IPS-NIHi7 (cell line): ENCODE measurements around the gene NCAPG2.
A peak's percentile ranks its signal among the peaks of the same experiment; 100 is the strongest.
"Not testable (repeated sequence)": the region's sequence is repeated elsewhere in the genome, so short reads cannot be mapped to it uniquely, and the experiment has no call there.

Experiments used
- DNase-seq: peaks from one replicate; pipeline ENCODE4 v3.0.0; 2012; ENCODE audit warnings: mixed read lengths; ENCODE audit errors: extremely low spot score

The NCAPG2 gene

GRCh38 chr7:158666966-158667678 is 37.5 kb downstream of the NCAPG2 start:
- not testable (repeated sequence) for DNase-seq

DNA sequence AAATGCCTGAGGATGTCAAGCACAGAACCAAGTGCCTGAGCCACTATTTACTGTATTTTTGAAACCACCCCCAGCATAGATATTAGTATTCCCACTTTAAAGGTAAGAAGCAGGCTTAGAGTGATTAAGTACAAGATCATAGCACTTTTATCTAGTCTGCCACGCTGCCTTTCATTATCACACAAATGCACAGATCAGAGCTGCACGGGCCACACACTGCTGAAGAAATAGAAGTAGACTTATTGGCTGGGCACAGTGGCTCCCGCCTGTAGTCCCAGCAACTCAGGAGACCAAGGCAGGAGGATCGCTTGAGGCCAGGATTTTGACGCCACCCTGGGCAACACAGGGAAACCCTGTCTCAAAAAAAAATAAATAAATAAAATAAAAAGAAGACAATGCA is 38.2 kb downstream of the NCAPG2 start:
- no peak for DNase-seq

GRCh38 chr7:158664406-158664805 is 40.2 kb downstream of the NCAPG2 start:
- DNase-seq = no peak

- no peak for DNase-seq
Observed at GRCh38 chr7:158663428-158663741, 41.2 kb downstream of the NCAPG2 start.

DNA sequence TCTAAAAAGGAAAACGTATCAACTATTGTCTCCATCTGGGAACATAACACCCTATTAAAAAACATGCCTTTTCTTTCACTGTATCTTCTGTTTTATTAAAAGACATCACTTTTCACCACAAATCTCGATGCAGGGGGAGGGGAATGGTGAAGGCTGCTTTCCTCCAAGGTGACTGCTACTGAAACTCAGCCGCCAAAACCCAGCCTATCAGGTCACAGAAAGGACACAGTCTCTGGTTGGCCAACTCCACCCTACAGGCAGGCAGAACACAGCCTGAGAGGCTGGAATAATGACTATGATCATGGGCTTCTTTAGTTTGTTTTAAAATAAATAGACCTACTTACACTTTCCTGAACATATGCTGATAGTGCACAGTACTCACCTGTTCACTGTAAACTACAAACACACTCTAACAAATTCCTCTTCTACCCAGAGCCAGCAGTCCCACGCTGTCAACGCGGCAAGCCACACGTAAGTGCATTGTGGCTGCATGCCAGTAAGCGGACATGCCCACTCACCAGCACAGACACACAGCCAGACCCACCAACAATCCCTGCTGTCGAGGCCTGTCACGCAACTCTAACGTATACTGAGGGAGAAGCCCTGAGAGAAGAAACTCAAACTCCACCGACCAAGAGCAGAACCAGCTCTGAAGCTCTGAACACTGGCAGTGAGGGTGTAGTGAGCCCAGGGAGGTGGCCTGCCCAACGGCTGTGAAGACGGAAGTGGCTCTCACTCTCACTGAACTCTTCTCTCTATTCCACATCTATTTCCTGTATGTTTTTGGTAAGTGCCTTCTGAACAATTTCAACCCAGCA is 41.8 kb downstream of the NCAPG2 start:
- DNase-seq = no peak

DNA sequence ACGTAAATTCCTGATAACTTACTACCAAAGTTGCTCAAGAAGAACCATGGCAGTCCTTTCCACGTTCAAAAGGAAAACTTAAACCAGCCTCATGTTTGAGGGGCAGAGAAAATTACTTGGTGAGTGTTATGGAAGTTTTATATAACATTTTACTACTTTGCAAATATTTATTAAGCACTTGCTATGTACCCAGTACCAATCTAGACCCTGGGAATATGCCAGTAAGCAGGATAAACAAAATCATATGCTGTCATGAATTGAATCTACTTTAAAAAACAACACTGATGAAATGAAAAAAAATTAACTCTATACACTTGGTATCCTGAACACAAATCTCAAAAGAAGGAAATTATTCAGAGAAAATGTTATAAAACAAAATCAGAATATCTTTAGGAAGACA is 46.1 kb downstream of the NCAPG2 start:
- DNase-seq = no peak

GRCh38 chr7:158657189-158657746 is 47.3 kb downstream of the NCAPG2 start:
- no peak for DNase-seq

- no peak for DNase-seq
Observed at GRCh38 chr7:158655931-158656441, 48.6 kb downstream of the NCAPG2 start.

GRCh38 chr7:158655507-158655906 is 49.1 kb downstream of the NCAPG2 start:
- DNase-seq = no peak

DNA sequence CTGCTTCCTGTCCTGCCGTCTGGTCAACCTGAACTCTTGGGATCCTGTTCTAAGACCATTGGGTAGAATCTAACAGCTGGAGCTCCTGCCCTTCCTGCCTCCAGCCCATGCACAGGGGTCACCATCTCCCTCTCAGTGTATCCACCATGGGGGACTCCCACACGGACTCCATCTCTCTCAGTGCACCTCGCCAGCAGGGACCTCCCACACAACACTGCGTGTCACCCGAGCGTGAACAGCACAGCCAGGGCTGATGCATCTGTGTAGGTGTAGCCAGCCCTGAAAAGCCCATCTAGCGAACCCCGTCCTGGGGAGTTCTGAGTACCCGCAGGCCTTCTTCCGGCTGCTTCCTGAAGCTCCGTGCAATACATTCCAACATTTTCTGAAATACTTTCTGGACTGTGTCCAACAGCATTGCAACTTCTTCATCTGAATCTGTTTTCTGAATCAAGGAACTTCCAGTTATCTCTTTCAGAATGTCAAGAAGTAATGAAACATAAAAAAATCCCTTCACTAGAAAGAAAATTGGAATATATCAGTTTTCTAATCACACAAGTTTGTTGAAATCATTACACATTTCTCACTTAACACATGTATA is 52.5 kb downstream of the NCAPG2 start:
- DNase-seq = no peak

- no peak for DNase-seq
Observed at GRCh38 chr7:158650821-158651225, 53.8 kb downstream of the NCAPG2 start.

DNA sequence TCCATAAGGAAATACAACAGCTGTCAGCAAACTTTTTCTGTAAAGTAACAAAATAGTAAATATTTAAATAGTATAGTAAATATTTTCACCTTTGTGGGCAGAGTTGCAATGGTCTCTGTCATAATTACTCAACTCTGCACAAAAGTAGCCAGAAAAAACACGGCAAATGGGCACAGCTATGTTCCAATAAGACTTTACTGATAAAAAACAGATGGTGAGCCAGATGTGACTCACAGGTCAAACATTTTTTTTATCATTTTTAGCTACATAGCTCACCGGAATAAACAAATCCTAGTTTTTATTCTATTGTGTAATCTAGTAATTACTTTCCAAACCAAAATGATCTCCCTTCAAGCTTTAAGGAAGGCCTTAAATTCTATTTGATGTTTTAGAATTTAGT is 55.3 kb downstream of the NCAPG2 start:
- no peak for DNase-seq

GRCh38 chr7:158648787-158649186 is 55.8 kb downstream of the NCAPG2 start:
- DNase-seq = no peak

DNA sequence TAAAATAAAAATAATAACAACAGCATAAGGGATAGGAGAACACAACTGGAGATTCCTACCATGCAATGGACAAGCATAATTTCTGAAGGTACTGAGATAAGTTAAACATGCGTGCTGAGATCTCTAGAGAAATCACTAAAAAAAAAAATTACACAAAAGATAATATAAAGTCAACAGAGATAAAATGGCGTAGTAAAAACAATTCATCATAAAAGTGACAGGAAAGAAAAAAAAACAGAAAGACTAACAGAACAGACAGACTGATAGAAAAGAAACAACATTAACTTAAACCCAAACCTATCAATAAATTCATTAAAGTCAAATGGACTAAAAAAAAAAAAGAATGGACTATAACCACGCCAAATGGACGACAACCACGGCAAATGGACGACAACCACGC is 56.4 kb downstream of the NCAPG2 start:
- DNase-seq = no peak

DNA sequence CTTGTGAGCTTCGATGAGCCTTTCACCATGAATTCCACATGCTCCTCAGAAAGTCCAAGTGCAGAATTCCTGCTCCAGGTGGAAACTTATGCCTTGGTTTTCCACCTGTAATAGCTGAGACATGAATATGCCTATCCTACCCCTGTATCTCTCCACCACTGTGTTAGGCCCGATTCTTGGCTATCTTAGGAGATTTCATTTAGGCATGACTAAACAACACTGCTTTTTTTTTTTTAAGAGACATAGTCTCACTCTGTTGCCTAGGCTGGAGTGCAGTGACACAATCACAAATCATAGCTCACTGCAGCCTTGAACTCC is 57.2 kb downstream of the NCAPG2 start:
- no peak for DNase-seq

DNA sequence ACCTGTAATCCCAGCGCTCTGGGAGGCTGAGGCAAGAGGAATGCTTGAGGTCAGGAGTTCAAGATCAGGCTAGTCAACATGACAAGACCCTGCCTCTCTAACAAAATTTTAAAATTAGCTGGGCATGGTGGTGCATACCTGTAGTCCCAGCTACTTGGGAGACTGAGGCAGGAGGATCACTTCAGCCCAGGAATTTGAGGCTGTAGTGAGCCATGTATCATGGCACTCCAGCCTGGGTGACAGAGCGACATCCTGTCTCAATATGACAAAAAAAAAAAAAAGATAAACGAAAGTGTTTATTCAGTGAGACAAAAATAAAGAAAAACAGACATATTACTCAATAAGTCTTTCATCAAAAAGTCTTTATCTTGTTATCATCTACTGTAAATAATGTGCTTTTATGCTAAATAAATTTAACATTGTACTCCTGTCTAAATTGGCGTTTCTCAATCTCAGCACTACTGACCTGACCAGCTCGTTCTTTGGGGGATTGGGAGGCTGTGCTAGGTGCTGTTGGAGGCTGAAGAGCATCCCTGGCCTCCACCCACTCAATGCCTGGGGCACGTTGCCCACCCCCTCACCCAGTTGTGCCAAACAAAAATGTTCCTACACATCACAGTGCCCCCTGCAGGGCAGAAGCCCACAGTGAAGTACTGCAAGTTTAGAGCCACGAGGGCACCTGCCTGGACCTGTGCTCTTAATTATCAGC is 57.7 kb downstream of the NCAPG2 start:
- peak; percentile 64 for DNase-seq

DNA sequence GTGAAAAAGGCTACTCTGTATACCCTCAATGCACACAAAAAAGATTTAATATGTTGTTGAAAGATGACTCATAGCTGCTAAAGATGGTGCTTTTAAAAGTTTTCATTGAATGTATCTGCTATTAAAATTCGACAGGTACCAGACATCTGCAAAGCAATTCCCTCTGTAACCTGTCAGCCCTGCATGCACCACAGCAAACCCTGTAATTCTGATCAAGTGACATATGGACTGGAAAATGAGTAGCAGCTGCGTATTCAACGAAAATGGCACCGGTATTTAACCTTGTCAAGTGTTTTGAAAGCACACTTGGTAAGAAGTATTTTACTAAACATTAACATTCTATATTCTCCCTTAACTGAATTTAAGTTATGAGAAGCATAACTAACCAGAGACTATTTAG is 58.8 kb downstream of the NCAPG2 start:
- no peak for DNase-seq

DNA sequence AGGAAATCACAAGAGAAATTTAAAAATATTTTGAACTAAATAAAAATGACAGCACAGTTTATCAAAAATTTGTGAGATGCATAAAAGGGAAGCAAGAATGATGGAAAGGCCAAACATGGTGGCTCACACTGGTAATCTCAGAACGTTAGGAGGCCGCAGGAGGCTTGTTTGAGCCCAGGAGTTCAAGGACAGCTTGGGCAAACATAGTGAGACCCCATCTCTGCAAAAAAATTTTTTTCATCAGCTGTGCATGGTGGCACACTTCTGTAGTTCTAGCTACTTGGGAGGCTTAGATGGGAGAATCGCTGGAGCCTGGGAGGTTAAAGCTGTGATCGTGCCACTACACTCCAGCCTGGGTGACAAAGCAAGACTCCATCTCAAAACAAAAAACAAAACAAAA is 62.5 kb downstream of the NCAPG2 start:
- DNase-seq = no peak

GRCh38 chr7:158638001-158638400 is 66.6 kb downstream of the NCAPG2 start:
- no peak for DNase-seq

DNA sequence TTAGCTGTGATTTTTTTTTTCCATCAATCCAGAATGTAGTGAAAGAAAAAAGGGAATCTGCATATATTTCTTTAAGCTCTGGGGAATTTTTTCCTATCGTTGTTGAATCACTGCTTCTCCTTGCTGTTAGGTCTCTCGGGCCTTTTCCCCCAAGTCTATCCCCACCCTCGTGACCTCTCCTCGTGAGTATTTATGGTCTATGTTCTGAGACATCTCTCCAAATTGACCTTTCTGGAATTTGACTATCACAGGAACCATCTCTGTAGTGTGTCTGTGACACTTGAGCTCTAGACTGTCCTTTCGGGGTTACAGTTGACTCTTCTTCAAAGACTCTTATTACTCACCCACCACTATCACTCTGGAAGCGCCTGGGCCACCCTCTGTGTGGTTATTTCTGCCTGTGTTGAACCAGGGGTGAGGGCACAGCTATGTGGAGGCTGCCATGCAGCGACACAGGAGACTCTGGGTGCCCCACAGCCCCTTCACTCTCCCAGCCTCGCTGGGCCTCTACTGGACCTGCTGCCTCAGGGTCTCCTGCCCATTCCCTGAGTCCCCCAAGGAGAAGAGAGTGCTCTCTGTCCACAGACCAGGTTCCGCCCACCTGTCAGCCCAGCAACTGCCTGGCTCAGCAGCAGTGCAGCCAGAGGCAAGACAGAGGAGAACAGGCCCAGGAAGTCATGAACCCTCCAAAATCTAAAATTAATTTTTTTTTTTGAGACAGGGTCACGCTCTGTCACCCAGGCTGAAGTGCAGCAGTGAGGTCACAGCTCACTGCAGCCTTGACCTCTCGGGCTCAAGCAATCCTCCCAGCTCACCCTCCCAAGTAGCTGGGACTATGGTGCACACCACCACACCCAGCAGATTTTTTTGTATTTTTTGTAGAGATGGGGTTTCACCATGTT is 71.3 kb downstream of the NCAPG2 start:
- no peak for DNase-seq

DNA sequence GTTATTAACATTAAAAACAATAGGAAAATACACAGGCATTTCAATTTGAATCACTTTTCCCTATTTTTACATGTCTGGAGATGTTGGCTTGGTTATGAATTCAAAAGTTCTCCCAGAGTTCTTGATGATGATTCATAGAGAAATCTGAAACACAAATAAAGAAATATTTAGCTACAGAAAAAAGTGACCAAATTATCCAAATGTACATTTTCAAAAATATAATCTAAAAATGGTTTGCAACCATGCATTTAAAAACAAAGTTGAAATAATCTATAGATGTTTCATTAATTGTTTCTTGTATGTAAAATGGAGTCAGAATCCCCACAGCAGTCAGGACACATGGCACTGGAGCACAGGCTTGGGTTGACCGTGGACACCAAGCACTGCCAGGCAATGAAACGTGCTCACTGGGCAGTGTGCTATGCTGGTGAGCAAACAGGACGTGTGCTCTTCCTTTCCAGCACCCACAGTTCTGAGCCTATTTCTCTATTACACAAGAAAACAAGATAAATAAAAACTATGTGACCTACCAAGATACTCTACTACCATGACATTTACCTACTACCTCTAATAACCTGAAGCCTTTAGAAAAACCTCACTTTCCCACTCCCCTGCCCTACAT is 72.9 kb downstream of the NCAPG2 start:
- DNase-seq = no peak
